GM21619 (cell line): ENCODE results near the gene PIP4K2B.
"Not testable (repeated sequence)": the region's sequence is repeated elsewhere in the genome, so short reads cannot be mapped to it uniquely, and the experiment has no call there.

Experiments used
- ATAC-seq: cut with Tn5 transposase; IDR thresholded peaks from one replicate; pipeline ENCODE4 v1.9.1; 2021; ENCODE audit not compliant: unreplicated experiment

Gene PIP4K2B

GRCh38 chr17:38730526-38731379 is 68.6 kb downstream of the PIP4K2B start:
- ATAC-seq: no peak

- ATAC-seq: peak; percentile 62
Observed at GRCh38 chr17:38729886-38730525, 69.3 kb downstream of the PIP4K2B start, which contains the start of gene CISD3. TSS of gene CISD3 (plus strand) at chr17:38730341. CDS start at chr17:38730359, 18 bp downstream.

GRCh38 chr17:38729368-38729885 is 69.9 kb downstream of the PIP4K2B start:
- ATAC-seq: no peak

- ATAC-seq: no peak
Observed at GRCh38 chr17:38728290-38728831, 71.0 kb downstream of the PIP4K2B start.

GRCh38 chr17:38727736-38728135 is 71.6 kb downstream of the PIP4K2B start:
- no peak for ATAC-seq

- ATAC-seq: not testable (repeated sequence)
Observed at GRCh38 chr17:38726145-38726544, 73.2 kb downstream of the PIP4K2B start.

- ATAC-seq: no peak
Observed at GRCh38 chr17:38725066-38725465, 74.3 kb downstream of the PIP4K2B start.

GRCh38 chr17:38724337-38724988 is 74.9 kb downstream of the PIP4K2B start:
- no peak for ATAC-seq

GRCh38 chr17:38721802-38722201 is 77.6 kb downstream of the PIP4K2B start:
- no peak for ATAC-seq

- ATAC-seq: no peak
Observed at GRCh38 chr17:38720941-38721340, 78.4 kb downstream of the PIP4K2B start.

GRCh38 chr17:38719943-38720641 is 79.3 kb downstream of the PIP4K2B start:
- ATAC-seq: no peak

- ATAC-seq: no peak
Observed at GRCh38 chr17:38719289-38719942, 79.9 kb downstream of the PIP4K2B start.

GRCh38 chr17:38717139-38717745 is 82.1 kb downstream of the PIP4K2B start:
- no peak for ATAC-seq

- ATAC-seq: no peak
Observed at GRCh38 chr17:38716368-38717005, 82.9 kb downstream of the PIP4K2B start.
